GM18873 (cell line): ENCODE measurements around the gene PEMT.
"Not testable (repeated sequence)": the region's sequence is repeated elsewhere in the genome, so short reads cannot be mapped to it uniquely, and the experiment has no call there.

Experiments used
- ATAC-seq: cut with Tn5 transposase; IDR thresholded peaks from one replicate; pipeline ENCODE4 v1.9.1; 2021; ENCODE audit warnings: mild to moderate bottlenecking, moderate library complexity, moderate number of reproducible peaks; ENCODE audit not compliant: unreplicated experiment, low FRiP score

The PEMT gene

DNA sequence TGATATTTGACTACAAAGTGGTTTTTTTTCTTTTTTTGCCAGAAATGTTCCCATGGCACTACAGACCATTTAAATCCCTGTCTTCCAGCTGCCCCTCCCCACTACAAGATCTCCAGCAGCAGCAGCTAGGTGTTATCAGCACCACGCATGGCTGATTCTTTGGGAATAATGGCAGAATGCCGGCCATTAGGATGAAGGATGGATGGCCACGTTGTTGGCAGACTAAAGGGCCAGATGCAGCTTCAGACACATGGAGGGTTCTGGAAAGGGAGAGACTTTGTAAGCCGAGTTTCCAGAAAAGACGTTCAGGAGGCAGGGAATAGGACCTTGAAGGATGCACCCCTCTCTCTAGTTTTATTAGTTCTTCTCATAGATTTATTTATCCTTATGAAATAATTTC, 125.0 kb downstream of the PEMT start:
- no peak for ATAC-seq

DNA sequence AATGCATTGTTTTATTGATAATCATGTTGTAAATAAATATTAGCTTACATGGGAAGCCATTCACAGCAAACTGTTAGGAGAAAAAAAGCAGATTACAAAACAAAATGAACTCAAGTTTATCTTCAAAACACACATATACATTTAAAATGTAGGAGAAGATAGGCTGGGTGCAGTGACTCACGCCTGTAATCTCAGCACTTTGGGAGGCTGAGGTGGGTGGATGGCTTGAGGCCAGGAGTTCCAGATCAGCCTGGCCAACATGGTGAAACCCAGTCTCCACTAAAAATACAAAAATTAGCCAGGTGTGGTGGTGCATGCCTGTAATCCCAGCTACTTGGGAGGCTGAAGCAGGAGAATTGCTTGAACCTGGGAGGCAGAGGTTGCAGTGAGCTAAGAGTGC, 125.6 kb downstream of the PEMT start:
- not testable (repeated sequence) for ATAC-seq

DNA sequence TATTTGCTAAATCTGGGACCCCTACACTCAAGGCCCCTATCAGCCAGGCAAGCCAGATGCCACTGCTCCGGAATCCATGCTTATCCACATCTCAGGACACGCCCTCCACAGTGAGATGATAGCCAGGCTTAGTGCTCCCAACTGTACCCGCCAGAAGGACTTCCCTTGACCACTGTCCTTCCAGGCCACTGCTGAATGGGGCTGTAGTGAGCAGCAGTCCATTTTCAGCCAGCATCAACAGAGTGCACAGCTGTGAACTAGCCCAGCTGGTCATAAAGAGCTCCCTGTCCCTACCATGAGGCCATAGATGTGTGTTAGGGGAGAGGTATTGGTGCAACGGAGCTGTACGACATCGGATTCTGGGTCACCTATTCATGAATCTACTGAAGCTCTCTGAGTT, 127.7 kb downstream of the PEMT start:
- ATAC-seq: no peak

DNA sequence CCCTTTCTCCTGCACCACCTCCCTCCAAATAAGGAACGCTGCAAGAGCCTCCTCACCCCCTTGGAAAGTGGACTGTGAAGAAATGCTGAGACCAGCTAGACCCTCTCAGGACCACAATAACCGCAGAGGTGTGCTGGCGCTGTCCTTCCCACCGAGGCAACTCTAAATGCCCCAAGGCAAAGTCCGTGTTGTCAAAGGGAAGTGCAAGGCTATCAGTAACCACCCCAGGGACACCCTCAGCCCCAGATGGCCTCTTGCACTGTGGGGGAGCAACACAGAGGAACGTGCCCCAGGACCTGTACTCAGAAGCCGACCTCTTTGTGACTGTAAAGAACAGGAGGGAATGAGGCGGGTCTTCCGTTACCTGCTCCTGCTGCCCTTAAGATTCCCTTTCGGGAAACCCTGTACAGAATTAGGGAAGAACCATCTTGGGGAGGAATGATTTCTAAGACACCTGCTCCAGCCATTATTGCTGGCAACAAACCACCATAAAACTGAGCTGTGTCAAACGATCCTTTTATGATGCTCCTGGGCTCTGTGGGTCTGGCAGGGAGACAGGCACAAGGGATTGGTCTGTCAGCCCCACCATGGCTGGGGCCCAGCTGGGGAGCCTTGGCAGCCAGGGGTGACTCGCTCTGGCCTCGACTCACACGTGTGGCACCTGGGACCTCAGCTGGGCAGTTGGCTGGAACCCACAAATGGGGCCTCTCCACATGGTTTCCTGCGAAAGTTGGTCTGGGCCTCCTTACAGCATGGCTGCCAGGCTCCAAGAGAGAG, 129.3 kb downstream of the PEMT start:
- ATAC-seq: no peak

DNA sequence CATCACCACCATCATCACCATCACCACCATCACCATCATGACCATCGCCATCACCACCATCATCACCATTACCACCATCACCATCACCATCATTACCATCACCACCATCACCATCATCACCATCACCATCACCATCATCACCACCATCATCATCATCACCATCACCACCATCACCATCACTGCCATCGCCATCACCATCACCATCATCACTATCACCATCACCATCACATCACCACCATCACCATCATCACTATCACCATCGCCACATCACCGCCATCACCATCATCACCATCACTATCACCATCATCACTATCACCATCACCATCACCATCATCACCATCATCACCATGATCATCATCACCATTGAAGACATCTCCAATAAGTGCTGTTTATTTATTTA, 131.5 kb downstream of the PEMT start:
- no peak for ATAC-seq

DNA sequence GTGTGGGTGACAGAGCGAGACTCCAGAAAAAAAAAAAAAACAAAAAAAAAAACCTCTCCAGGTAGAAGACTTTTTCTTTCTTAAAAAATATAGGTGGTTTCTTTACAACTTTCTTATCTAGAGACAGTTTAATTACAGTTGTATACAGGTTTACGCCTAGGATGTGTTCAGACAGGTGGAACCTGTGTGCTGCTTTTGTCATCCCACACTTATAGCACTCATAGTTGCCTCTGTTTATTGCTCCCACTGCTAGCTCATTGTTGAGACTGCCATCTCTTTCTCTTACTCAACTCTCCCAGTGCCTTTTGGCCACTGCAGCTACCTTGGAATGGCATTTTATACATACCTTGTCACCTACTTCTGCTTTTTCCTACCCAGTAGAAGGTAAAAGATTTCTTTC, 133.8 kb downstream of the PEMT start:
- ATAC-seq: no peak

DNA sequence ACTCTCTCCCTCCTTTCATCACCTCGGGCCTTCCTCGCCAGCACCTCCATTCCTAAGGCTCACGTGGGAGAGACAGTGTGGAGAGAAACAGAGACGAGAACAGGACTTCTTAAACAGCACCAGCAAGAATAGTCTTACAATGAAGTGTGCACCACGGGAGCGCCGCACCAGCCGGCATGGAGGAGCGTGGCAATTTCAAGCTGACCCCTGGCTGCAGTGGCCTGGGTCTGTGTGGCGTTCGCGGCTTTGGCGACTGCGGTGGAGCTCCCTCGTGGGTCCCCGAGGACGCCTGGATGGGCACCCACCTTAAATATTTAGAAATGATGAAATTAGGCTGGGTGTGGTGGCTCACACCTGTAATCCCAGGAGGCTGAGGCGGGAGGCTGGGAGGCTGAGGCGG, 135.3 kb downstream of the PEMT start:
- ATAC-seq: no peak
